ENCODE results near the gene ACIN1. TPM values are rescaled to one million over a fixed set of nuclear protein-coding genes. Genes with fewer than 3 reads are reported as not detected.
A peak's percentile ranks its signal among the peaks of the same experiment; 100 is the strongest.

ACIN1 gene
- total and polyA plus RNA-seq, 4 experiments from 2014 or later, result 1.2 to 327 (median 169) TPM

DNA sequence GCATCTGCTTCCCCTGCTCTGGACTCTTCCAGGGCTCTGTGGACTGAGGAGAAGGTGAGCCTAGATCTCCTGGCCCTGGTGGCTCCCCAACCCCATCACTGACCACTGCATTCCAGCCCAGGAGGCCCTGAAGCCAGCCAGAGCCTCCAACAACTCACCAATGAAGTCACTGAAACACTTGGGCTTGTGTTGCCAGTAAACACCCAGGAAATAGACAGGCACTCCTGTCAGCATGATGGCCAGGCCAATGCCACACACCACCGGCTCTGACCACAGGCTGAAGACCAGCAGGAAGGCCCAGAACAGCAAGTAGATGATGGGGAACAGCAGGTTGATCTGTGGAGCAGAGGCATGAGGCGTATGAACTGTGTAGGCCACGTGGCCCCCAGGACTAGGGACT, 32.9 kb upstream of the ACIN1 start:
- peaks cover 3 to 7% (median 5%) of the 10 kb centered on the region in 4 donors for H3K4me1 Mint-ChIP-seq
- CTCF ChIA-PET (ENCODE audit: partially characterized antibody), result no interaction called here
- H3K4me3 ChIP-seq (ENCODE audit: low read length in 2 of 2), result no peak overlapping the region

DNA sequence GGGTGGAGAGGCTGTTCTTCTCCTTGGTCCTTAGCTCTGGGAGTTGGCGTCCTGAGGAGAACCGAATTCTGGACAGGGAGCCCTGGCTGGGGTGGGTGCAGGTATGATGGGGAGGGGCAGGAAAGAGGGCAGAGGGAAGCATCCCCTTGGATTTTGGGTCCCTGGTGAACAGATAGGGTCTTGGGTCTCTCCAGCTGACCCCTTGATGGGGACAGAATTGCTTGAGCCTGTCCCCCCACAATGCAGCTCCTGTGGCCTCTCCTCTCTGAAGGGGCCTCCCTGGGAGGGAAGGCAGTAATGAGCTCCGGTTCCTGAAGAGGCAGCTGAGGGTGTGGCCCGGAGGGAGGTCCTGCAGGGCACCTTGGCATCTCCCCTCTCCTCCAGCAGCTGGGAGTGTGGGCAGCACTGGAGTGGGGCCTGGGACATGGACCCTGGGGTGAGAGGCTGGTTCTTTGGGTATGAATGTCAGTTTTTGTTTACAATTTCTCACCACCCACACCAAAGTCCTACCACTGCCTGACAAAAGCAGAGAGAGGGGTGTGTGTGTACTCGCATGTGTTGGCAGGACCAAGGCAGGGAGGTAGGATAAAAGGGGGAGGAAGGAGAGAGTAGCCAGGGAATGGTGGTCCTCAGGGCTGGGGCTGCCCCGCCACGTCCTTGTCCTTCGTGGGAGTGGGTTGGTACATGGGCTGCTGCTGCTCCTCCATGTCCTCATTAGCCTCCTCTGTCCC, 31.8 kb upstream of the ACIN1 start:
- H3K4me1 Mint-ChIP-seq, result peaks cover 3 to 13% (median 7%) of the 10 kb centered on the region in 4 donors
- Histone ChIP-seq H3K9me3 (ENCODE audit: control insufficient read depth in 1 of 2, low read length in 2 of 2) (no peaks in the 10 kb centered on the region), H3K36me3 (ENCODE audit: insufficient read depth, low read length) (no peaks in the 10 kb centered on the region), H3K4me3 (ENCODE audit: low read length in 2 of 2) (no peak overlapping the region), H3K4me1 (ENCODE audit: insufficient read depth, low read length) (peaks cover 2% of the 10 kb centered on the region), H3K27me3 (ENCODE audit: insufficient read depth, low read length) (no peaks in the 10 kb centered on the region), H3K27ac (ENCODE audit: low read depth, low read length) (no peak overlapping the region)
- no peaks in the 10 kb centered on the region for H3K9me3 Mint-ChIP-seq
- CTCF ChIA-PET (ENCODE audit: partially characterized antibody), result interaction anchor here (1.0 kb wide), 1 partner anchor 58 kb away, joined by 3 read pairs; no protein-coding TSS in a partner anchor
- DNase-seq, result no peak
- POLR2A ChIA-PET (ENCODE audit: partially characterized antibody), result no interaction called here
- no peaks in the 10 kb centered on the region for H3K36me3 Mint-ChIP-seq
- intact Hi-C loops (cut with micrococcal nuclease), result no loop called here
- no peak overlapping the region for H3K4me3 Mint-ChIP-seq
- H3K27me3 Mint-ChIP-seq, result peaks cover 0 to 8% of the 10 kb centered on the region in 2 donors
- H3K27ac Mint-ChIP-seq, result peak overlapping the region in 1 of 7 donors; percentile 17

More for the DNA sequence above, 32.9 kb upstream of the ACIN1 start:
- peak overlapping the region in 1 of 7 donors; percentile 36 for H3K27ac Mint-ChIP-seq
- peaks cover 1 to 8% of the 10 kb centered on the region in 2 donors for H3K27me3 Mint-ChIP-seq
- Histone ChIP-seq H3K9me3 (ENCODE audit: control insufficient read depth in 1 of 2, low read length in 2 of 2) (no peaks in the 10 kb centered on the region), H3K27me3 (ENCODE audit: insufficient read depth, low read length) (no peaks in the 10 kb centered on the region), H3K27ac (ENCODE audit: low read depth, low read length) (no peak overlapping the region), H3K4me1 (ENCODE audit: insufficient read depth, low read length) (no peaks in the 10 kb centered on the region), H3K36me3 (ENCODE audit: insufficient read depth, low read length) (no peaks in the 10 kb centered on the region)
- POLR2A ChIA-PET (ENCODE audit: partially characterized antibody), result no interaction called here
- H3K9me3 Mint-ChIP-seq, result no peaks in the 10 kb centered on the region
- intact Hi-C loops (cut with micrococcal nuclease), result no loop called here
- H3K4me3 Mint-ChIP-seq, result no peak overlapping the region
- no peak for DNase-seq
- H3K36me3 Mint-ChIP-seq, result no peaks in the 10 kb centered on the region

DNA sequence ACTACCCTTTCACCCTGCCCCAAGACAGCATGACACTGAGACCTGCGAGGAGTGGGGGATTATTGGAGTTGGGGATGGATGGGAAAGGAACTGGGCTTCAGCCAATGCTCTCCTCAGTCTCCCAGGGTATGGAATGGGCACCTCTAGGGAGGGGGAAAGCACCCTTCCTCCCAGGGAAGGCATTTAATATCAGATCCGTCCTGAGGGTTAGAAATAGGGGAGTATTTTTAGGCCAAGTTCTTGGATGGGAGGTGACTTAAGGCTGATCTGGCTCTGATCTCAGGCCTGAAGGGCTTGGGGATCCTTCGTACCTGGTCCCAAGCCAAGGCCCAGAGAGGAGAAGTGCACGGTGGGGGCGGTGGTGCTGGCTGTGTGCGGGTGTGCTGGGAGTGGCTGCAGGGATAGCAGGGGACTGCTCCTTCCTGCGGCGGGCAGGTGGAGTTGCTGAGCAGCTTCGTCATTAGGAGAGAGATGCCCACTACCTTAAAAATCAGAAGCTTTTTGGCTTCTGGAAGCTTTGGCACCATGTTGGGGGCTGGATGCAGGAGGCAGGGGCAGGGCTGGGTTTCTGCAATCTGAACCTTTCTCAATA, 31.1 kb upstream of the ACIN1 start:
- no peaks in the 10 kb centered on the region for H3K36me3 ChIP-seq (ENCODE audit: insufficient read depth, low read length)
- Mint-ChIP-seq H3K27me3 (peaks cover 0 to 6% of the 10 kb centered on the region in 2 donors), H3K27ac (peak overlapping the region in 2 of 7 donors; percentile 16 to 59), H3K4me3 (no peak overlapping the region), H3K36me3 (no peaks in the 10 kb centered on the region), H3K9me3 (no peaks in the 10 kb centered on the region), H3K4me1 (peaks cover 8 to 19% (median 13%) of the 10 kb centered on the region in 4 donors)
- H3K9me3 ChIP-seq (ENCODE audit: control insufficient read depth in 1 of 2, low read length in 2 of 2), result no peaks in the 10 kb centered on the region
- CTCF ChIA-PET (ENCODE audit: partially characterized antibody), result interaction anchor here (1.0 kb wide), 1 partner anchor 58 kb away, joined by 3 read pairs; no protein-coding TSS in a partner anchor
- intact Hi-C loops (cut with micrococcal nuclease), result no loop called here
- H3K27ac ChIP-seq (ENCODE audit: low read depth, low read length), result no peak overlapping the region
- no peaks in the 10 kb centered on the region for H3K27me3 ChIP-seq (ENCODE audit: insufficient read depth, low read length)
- H3K4me3 ChIP-seq (ENCODE audit: low read length in 2 of 2), result no peak overlapping the region
- POLR2A ChIA-PET (ENCODE audit: partially characterized antibody), result no interaction called here
- peaks cover 8% of the 10 kb centered on the region for H3K4me1 ChIP-seq (ENCODE audit: insufficient read depth, low read length)
- no peak for DNase-seq

DNA sequence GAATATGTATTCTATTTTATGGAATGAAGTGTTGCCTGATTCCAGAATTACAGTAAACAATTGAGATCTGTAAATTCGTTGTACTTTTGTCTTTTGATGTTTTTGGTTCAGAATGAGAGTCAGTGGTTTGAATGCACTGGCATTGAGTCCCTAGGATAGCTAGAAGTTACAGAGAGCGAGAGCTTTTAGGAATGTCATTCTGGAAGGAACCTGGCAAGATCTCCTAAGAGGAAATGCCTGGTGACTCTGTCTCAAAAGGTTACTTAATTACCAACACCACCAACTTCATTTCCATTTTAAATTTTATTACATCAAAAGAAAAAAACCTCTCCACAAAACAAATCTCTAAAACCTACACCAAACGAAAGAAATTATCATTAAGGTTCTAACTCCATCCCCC, 30.1 kb upstream of the ACIN1 start:
- no peaks in the 10 kb centered on the region for H3K9me3 ChIP-seq (ENCODE audit: control insufficient read depth in 1 of 2, low read length in 2 of 2)
- H3K36me3 ChIP-seq (ENCODE audit: insufficient read depth, low read length), result no peaks in the 10 kb centered on the region
- ChIA-PET POLR2A (ENCODE audit: partially characterized antibody) (no interaction called here), CTCF (ENCODE audit: partially characterized antibody) (interaction anchor here (0.7 to 1.8 kb wide), 3 partner anchors 35 to 61 kb away, joined by 3 to 8 read pairs (median 3); no protein-coding TSS in a partner anchor)
- no peaks in the 10 kb centered on the region for H3K36me3 Mint-ChIP-seq
- intact Hi-C loops (cut with micrococcal nuclease), result no loop called here
- peaks cover 0 to 3% of the 10 kb centered on the region in 2 donors for H3K27me3 Mint-ChIP-seq
- DNase-seq, result no peak
- peaks cover 18 to 30% (median 23%) of the 10 kb centered on the region in 4 donors for H3K4me1 Mint-ChIP-seq
- no peak overlapping the region for H3K4me3 ChIP-seq (ENCODE audit: low read length in 2 of 2)
- no peaks in the 10 kb centered on the region for H3K9me3 Mint-ChIP-seq
- H3K4me3 Mint-ChIP-seq, result no peak overlapping the region
- no peak overlapping the region for H3K27ac Mint-ChIP-seq
- no peak overlapping the region for H3K27ac ChIP-seq (ENCODE audit: low read depth, low read length)
- peaks cover 19% of the 10 kb centered on the region for H3K4me1 ChIP-seq (ENCODE audit: insufficient read depth, low read length)
- no peaks in the 10 kb centered on the region for H3K27me3 ChIP-seq (ENCODE audit: insufficient read depth, low read length)

DNA sequence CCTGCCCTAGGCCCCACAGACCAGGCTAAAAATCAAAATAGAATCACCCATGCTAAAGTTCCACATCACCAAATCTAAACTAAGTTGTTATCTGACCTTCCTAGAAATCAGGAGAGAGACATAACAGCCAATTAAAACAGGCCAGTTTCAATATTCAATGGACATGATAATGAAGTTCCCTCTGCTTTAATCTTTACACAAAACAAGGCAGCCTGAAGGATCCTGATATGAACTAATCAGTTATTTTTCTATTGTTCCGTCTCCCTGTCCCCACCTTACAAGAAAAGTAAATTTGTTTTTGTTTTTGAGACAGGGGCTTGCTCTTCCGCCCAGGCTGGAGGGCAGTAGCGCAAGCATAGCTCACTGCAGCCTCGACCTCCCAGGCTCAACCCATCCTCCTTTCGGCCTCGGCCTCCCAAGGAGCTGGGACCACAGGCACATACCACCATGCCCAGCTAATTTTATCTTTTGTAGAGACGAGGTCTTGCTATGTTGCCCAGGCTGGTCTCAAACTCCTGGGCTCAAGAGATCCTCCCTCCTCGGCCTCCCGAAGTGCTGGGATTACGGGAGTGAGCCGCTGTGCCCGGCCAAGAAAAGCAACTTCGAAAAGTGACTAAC, 29.5 kb upstream of the ACIN1 start:
- intact Hi-C loops (cut with micrococcal nuclease), result no loop called here
- Histone ChIP-seq H3K27ac (ENCODE audit: low read depth, low read length) (no peak overlapping the region), H3K4me1 (ENCODE audit: insufficient read depth, low read length) (peaks cover 24% of the 10 kb centered on the region), H3K36me3 (ENCODE audit: insufficient read depth, low read length) (no peaks in the 10 kb centered on the region), H3K9me3 (ENCODE audit: control insufficient read depth in 1 of 2, low read length in 2 of 2) (no peaks in the 10 kb centered on the region), H3K27me3 (ENCODE audit: insufficient read depth, low read length) (no peaks in the 10 kb centered on the region), H3K4me3 (ENCODE audit: low read length in 2 of 2) (no peak overlapping the region)
- Mint-ChIP-seq H3K4me1 (peaks cover 24 to 35% (median 28%) of the 10 kb centered on the region in 4 donors), H3K27ac (peak overlapping the region in 3 of 7 donors; percentile 4 to 61 (median 20)), H3K9me3 (no peaks in the 10 kb centered on the region), H3K27me3 (peaks cover 0 to 3% of the 10 kb centered on the region in 2 donors), H3K36me3 (no peaks in the 10 kb centered on the region), H3K4me3 (no peak overlapping the region)
- ChIA-PET CTCF (ENCODE audit: partially characterized antibody) (interaction anchor here (0.8 to 1.8 kb wide), 2 partner anchors 62 to 256 kb away, joined by 3 to 8 read pairs; no protein-coding TSS in a partner anchor), POLR2A (ENCODE audit: partially characterized antibody) (no interaction called here)
- no peak for DNase-seq

DNA sequence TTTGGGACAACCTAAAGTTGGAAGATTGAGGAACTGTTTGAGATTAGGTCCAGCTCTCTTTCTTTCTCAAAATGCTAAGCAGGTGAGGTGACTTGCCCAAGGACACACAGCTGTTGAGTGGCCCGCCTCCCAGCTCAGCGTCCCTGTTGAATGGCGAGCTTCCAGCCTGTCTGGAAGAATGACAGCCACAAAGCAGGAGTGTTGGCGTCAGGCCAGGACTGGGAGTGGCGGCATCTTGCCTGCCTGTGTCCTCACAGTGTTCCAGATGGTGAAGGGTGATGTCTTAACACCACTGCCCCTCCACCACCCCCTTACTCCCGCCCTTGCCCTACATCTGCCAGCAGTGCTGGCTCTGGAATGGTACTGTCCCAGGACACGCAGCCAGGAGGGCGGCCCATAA, 28.5 kb upstream of the ACIN1 start:
- H3K27ac Mint-ChIP-seq, result no peak overlapping the region
- H3K27me3 Mint-ChIP-seq, result peaks cover 0 to 3% of the 10 kb centered on the region in 2 donors
- ChIA-PET CTCF (ENCODE audit: partially characterized antibody) (interaction anchor here (1.0 to 1.8 kb wide), 3 partner anchors 63 to 257 kb away, joined by 3 to 8 read pairs (median 3); no protein-coding TSS in a partner anchor), POLR2A (ENCODE audit: partially characterized antibody) (no interaction called here)
- H3K4me1 Mint-ChIP-seq, result peaks cover 27 to 45% (median 34%) of the 10 kb centered on the region in 4 donors
- Histone ChIP-seq H3K4me1 (ENCODE audit: insufficient read depth, low read length) (peaks cover 35% of the 10 kb centered on the region), H3K27me3 (ENCODE audit: insufficient read depth, low read length) (no peaks in the 10 kb centered on the region), H3K27ac (ENCODE audit: low read depth, low read length) (no peak overlapping the region), H3K4me3 (ENCODE audit: low read length in 2 of 2) (no peak overlapping the region), H3K36me3 (ENCODE audit: insufficient read depth, low read length) (no peaks in the 10 kb centered on the region), H3K9me3 (ENCODE audit: control insufficient read depth in 1 of 2, low read length in 2 of 2) (no peaks in the 10 kb centered on the region)
- no peak overlapping the region for H3K4me3 Mint-ChIP-seq
- H3K9me3 Mint-ChIP-seq, result no peaks in the 10 kb centered on the region
- H3K36me3 Mint-ChIP-seq, result no peaks in the 10 kb centered on the region
- DNase-seq, result no peak
- intact Hi-C loops (cut with micrococcal nuclease), result no loop called here

DNA sequence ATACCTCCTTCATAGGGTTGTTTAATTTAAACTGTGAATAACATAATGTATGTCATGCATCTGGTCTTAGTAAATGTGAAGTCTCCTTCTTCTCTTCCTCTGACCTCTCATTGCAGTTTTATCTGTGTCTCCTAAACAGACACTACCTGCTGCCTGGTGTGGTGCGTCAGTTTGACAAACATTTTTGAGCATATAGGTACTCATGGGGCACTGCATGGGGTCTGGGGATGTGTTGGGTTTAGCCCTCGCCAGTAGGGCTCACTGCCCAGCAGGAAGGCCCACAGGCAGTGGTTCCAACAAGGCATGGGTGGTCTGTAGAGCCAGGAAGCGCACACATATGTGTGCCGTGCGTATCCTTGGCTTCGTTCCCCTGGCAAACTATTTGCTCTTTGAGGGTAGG, 27.1 kb upstream of the ACIN1 start:
- POLR2A ChIA-PET (ENCODE audit: partially characterized antibody), result interaction anchor here (0.6 to 4.0 kb wide), 3 partner anchors 26 to 158 kb away, joined by 3 to 67 read pairs (median 23); partner anchors contain the start of genes ACIN1 and C14orf119
- H3K27ac ChIP-seq (ENCODE audit: low read depth, low read length), result no peak overlapping the region
- H3K27ac Mint-ChIP-seq, result peak overlapping the region in 1 of 7 donors; percentile 55
- H3K36me3 Mint-ChIP-seq, result no peaks in the 10 kb centered on the region
- H3K9me3 ChIP-seq (ENCODE audit: control insufficient read depth in 1 of 2, low read length in 2 of 2), result no peaks in the 10 kb centered on the region
- H3K4me1 ChIP-seq (ENCODE audit: insufficient read depth, low read length), result peaks cover 48% of the 10 kb centered on the region
- peaks cover 0 to 3% of the 10 kb centered on the region in 2 donors for H3K27me3 Mint-ChIP-seq
- no peak overlapping the region for H3K4me3 ChIP-seq (ENCODE audit: low read length in 2 of 2)
- H3K27me3 ChIP-seq (ENCODE audit: insufficient read depth, low read length), result no peaks in the 10 kb centered on the region
- intact Hi-C loops (cut with micrococcal nuclease), result no loop called here
- H3K4me1 Mint-ChIP-seq, result peaks cover 25 to 50% (median 34%) of the 10 kb centered on the region in 4 donors
- DNase-seq, result no peak
- H3K4me3 Mint-ChIP-seq, result peak overlapping the region in 1 of 8 donors; percentile 52
- no peaks in the 10 kb centered on the region for H3K36me3 ChIP-seq (ENCODE audit: insufficient read depth, low read length)
- no peaks in the 10 kb centered on the region for H3K9me3 Mint-ChIP-seq
- CTCF ChIA-PET (ENCODE audit: partially characterized antibody), result interaction anchor here (0.8 to 6.3 kb wide), 18 partner anchors 8 to 259 kb away, joined by 3 to 151 read pairs (median 12); partner anchors contain the start of genes ACIN1, C14orf119, PPP1R3E and SLC7A8

All from CD4-positive, alpha-beta memory T cell (primary cell).